Body of pancreas (tissue), 4 donors: Measurements from ENCODE around the gene ASIP. TPM values are rescaled to one million over a fixed set of nuclear protein-coding genes. Genes with fewer than 3 reads are reported as not detected.

Experiments
- ATAC-seq: fragments of 150-250 bp; one replicate; pipeline ENCODE4 v1.9.1; 2016
- DNase-seq, 4 donors: peaks; one replicate each; pipeline ENCODE4 v3.0.0-alpha.2; 2019
- H3K27ac ChIP-seq, 4 donors: fragments of 200-600 bp; sonication (generic); 1 replicate in 3 of 4; 2 replicates in 1 of 4; pipeline versions ENCODE4 v1.5.1 to v1.6.1; 2016 to 2019; ENCODE audit warnings: mild to moderate bottlenecking in 1 of 4, mixed read lengths in 1 of 4, moderate library complexity in 1 of 4
- H3K27me3 ChIP-seq, 2 donors: fragments of 200-600 bp; sonication (generic); one replicate each; pipeline ENCODE4 v1.6.0; 2016; ENCODE audit warnings: mild to moderate bottlenecking in 1 of 2
- H3K36me3 ChIP-seq, 2 donors: fragments of 200-600 bp; sonication (generic); replicated peaks in 1 of 2; 2 replicates each; pipeline ENCODE4 v1.5.1; 2016; ENCODE audit warnings: low read depth in 2 of 2; ENCODE audit not compliant: insufficient read depth in 1 of 2
- H3K4me1 ChIP-seq: fragments of 200-600 bp; sonication (generic); one replicate; pipeline ENCODE4 v1.6.0; 2016
- H3K4me3 ChIP-seq, 2 donors: fragments of 200-600 bp; sonication (generic); 1 replicate in 1 of 2; 2 replicates in 1 of 2; pipeline ENCODE4 v1.5.1; 2016 to 2019
- H3K9me3 ChIP-seq, 3 donors: fragments of 200-600 bp; sonication (generic); 1 replicate in 2 of 3; 2 replicates in 1 of 3; pipeline ENCODE4 v1.5.1; 2016
- CTCF ChIP-seq, 7 experiments: fragments of 450-650 bp in 4 of 7; fragments of 200-600 bp in 3 of 7; sonication (generic) in 3 of 7; IDR thresholded peaks; one replicate each; pipeline ENCODE4 v1.5.1; 2016 to 2019; ENCODE audit warnings: antibody characterized with exemption in 7 of 7
- POLR2A ChIP-seq, 3 donors: fragments of 450-650 bp; IDR thresholded peaks; one replicate each; pipeline ENCODE4 v1.6.1; 2016; ENCODE audit warnings: antibody characterized with exemption in 3 of 3, mild to moderate bottlenecking in 2 of 3
- WGBS, 2 donors: methylation state at CpG; one replicate each; pipeline ENCODE4 v1.1.5; 2017; 5-methylcytosine and 5-hydroxymethylcytosine counted together
- intact Hi-C: fragments of 100-400 bp; cut with DNase I; formaldehyde crosslinking; loops from one replicate; pipeline ENCODE4 v1.15.1; 2023
- total RNA-seq, 2 donors: library from RNA; depleted of rRNA; stranded (reverse); fragments of >200 nt; gene quantifications; one replicate each; pipeline ENCODE4 v1.1.0, GENCODE V29; 2016

ASIP gene
- total RNA-seq, 2 donors from 2014 or later: not detected

GRCh38 chr20:34209111-34209510 lies 32.1 kb upstream of the ASIP start:
- no peak for TF ChIP-seq CTCF (IDR thresholded peaks at IDR 0.05)
- no peak for TF ChIP-seq POLR2A (IDR thresholded peaks at IDR 0.05)
- DNase-seq (no peak), ATAC-seq (no peak)
- no peaks in the 10 kb centered on the region for H3K36me3 ChIP-seq
- WGBS, 2 donors: 69 to 91% methylated on average over 1 to 3 of the region's 3 CpGs
- intact Hi-C loops: no loop called here
- H3K9me3 ChIP-seq: peaks cover 0 to 4% (median 0%) of the 10 kb centered on the region in 3 donors
- no peak overlapping the region for H3K27ac ChIP-seq
- no peaks in the 10 kb centered on the region for H3K27me3 ChIP-seq
- no peak overlapping the region for H3K4me3 ChIP-seq
- no peaks in the 10 kb centered on the region for H3K4me1 ChIP-seq

DNA sequence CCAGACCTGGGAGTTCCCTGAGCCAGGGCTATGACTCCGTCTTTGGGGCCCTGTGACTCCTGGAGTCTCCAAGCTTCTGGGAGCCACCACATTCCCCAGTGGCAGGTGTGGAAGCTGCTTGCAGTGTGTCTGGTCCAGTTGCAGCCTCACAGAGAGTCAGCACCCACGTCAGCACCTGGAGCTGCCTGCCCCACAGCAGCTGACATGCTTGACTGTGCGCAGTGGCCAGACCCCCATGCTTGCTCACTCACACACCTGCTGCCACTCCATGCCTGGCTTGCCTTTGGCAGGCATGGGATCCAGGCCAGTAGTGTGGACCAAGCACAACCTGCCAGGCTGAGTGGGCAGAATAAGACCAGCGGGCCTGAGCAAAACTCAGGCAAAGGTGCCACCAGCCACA lies 31.0 kb upstream of the ASIP start:
- ATAC-seq: no peak
- WGBS, 2 donors: 92 to 100% methylated on average over 2 to 4 of the region's 4 CpGs
- Histone ChIP-seq H3K9me3 (peaks cover 0 to 4% (median 0%) of the 10 kb centered on the region in 3 donors), H3K27ac (no peak overlapping the region), H3K36me3 (no peaks in the 10 kb centered on the region), H3K4me3 (no peak overlapping the region), H3K4me1 (peaks cover 1% of the 10 kb centered on the region), H3K27me3 (no peaks in the 10 kb centered on the region)
- no peak for DNase-seq
- intact Hi-C loops: no loop called here
- no peak for TF ChIP-seq CTCF (IDR thresholded peaks at IDR 0.05)
- TF ChIP-seq POLR2A (IDR thresholded peaks at IDR 0.05): no peak

DNA sequence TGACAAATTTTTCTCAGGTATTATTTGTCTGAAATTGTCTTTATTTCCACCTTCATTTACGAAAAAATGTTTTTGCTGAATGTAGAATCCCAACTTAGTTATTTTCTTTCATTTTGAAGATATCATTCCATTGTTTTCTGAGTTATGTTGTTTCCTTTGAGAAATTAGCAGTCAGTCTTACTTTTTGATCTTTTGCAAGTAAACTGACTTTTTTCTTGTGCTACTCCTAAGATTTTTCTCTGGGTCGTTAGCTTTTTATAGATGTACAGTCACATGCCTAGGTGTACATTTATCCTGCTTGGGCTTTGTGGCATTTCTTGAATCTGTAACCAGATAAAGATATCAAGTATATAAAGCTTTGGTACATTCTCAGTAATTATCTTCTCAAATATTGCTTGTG lies 29.6 kb upstream of the ASIP start:
- DNase-seq (no peak), ATAC-seq (no peak)
- H3K27me3 ChIP-seq: no peaks in the 10 kb centered on the region
- peaks cover 0 to 4% (median 0%) of the 10 kb centered on the region in 3 donors for H3K9me3 ChIP-seq
- no peak overlapping the region for H3K4me3 ChIP-seq
- no peak overlapping the region for H3K27ac ChIP-seq
- peaks cover 8% of the 10 kb centered on the region for H3K4me1 ChIP-seq
- 56 to 57% methylated on average over 2 of the region's 2 CpGs for WGBS, 2 donors
- TF ChIP-seq CTCF (IDR thresholded peaks at IDR 0.05): no peak
- no peak for TF ChIP-seq POLR2A (IDR thresholded peaks at IDR 0.05)
- intact Hi-C loops: no loop called here
- H3K36me3 ChIP-seq: no peaks in the 10 kb centered on the region

DNA sequence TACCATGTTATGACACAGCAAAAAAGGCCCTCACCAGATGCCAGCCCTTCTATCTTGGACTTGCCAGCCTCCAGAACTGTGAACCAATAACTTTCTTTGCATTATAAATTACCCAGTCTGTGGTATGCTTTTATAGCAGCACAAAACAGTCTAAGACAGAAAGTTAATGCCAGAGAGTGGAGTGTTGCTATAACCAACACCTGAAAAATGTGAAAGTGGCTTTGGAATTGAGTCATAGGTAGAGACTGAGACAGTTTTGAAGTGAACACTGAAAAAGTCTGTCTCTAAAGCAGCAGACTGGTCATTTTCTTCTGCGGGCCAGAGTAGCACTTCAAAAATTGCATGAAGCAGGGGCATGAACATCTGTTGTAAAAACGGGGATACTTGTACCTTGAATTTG lies 28.0 kb upstream of the ASIP start:
- H3K9me3 ChIP-seq: peaks cover 0 to 4% (median 0%) of the 10 kb centered on the region in 3 donors
- TF ChIP-seq CTCF (IDR thresholded peaks at IDR 0.05): no peak
- TF ChIP-seq POLR2A (IDR thresholded peaks at IDR 0.05): no peak
- no peaks in the 10 kb centered on the region for H3K27me3 ChIP-seq
- H3K27ac ChIP-seq: no peak overlapping the region
- 74 to 77% methylated on average over 2 of the region's 2 CpGs for WGBS, 2 donors
- no peaks in the 10 kb centered on the region for H3K36me3 ChIP-seq
- H3K4me3 ChIP-seq: no peak overlapping the region
- DNase-seq: no peak
- peaks cover 8% of the 10 kb centered on the region for H3K4me1 ChIP-seq
- intact Hi-C loops: no loop called here
- no peak for ATAC-seq

GRCh38 chr20:34215711-34216381 lies 25.4 kb upstream of the ASIP start:
- Histone ChIP-seq H3K4me3 (no peak overlapping the region), H3K27ac (peak overlapping the region in 3 of 4 donors; percentile 52 to 67 (median 63)), H3K4me1 (peaks cover 8% of the 10 kb centered on the region), H3K36me3 (no peaks in the 10 kb centered on the region), H3K9me3 (peaks cover 0 to 4% (median 0%) of the 10 kb centered on the region in 3 donors), H3K27me3 (no peaks in the 10 kb centered on the region)
- ATAC-seq (peak; percentile 98), DNase-seq (peak; percentile 90 to 95 (median 92))
- intact Hi-C loops: no loop called here
- TF ChIP-seq CTCF (IDR thresholded peaks at IDR 0.05): peak in 4 of 7 experiments; percentile 23 to 48 (median 44)
- peak in 2 of 3 donors; percentile 59 to 66 for TF ChIP-seq POLR2A (IDR thresholded peaks at IDR 0.05)
- 1 to 4% methylated on average over 19 to 42 of the region's 49 CpGs for WGBS, 2 donors
